Measurements from ENCODE around the gene ASTN2. TPM values are rescaled to one million over a fixed set of nuclear protein-coding genes. Genes with fewer than 3 reads are reported as not detected.

ASTN2 gene
- total and polyA plus RNA-seq, 10 of the 15 experiments (the other 5 are each of a cell fraction or from before 2014, with no cell fraction given), result 1.4 to 15.7 (median 7.0) TPM

- WGBS (ENCODE audit: insufficient coverage, insufficient replicate concordance, low lambda C conversion rate, missing lambda C conversion rate), result 13% methylated on average over 1 of the region's 1 CpG
- no peaks in the 10 kb centered on the region for H4K20me1 ChIP-seq (ENCODE audit: control insufficient read depth, insufficient read depth)
- no peak overlapping the region for H3K4me2 ChIP-seq (ENCODE audit: control insufficient read depth, insufficient read depth)
- ChIA-PET POLR2A (no interaction called here), CTCF (no interaction called here), RAD21 (ENCODE audit: unreplicated experiment) (no interaction called here), SMC1A (ENCODE audit: uncharacterized antibody, unreplicated experiment) (no interaction called here)
- no peak overlapping the region for H3K4me3 ChIP-seq
- no peak overlapping the region for H2AFZ ChIP-seq (ENCODE audit: control insufficient read depth, low read depth, low read length)
- no peaks in the 10 kb centered on the region for H3K27me3 ChIP-seq (replicated peaks in 1 of 2; ENCODE audit: control insufficient read depth in 2 of 2, insufficient read depth in 2 of 2, low read length in 1 of 2)
- no peak overlapping the region for H3K27ac ChIP-seq (ENCODE audit: control insufficient read depth, insufficient read depth)
- intact Hi-C loops (cut with micrococcal nuclease; ENCODE audit: unreplicated experiment), result no loop called here
- in situ Hi-C loops (cut with MboI), result no loop called here
- ATAC-seq (no peak), DNase-seq (ENCODE audit: low read depth, low spot score) (no peak), FAIRE-seq (no peak)
- H3K9ac ChIP-seq (ENCODE audit: control insufficient read depth, insufficient read depth, low read length), result no peak overlapping the region
- no peaks in the 10 kb centered on the region for H3K79me2 ChIP-seq (ENCODE audit: control insufficient read depth, insufficient read depth, low read length)
- no peaks in the 10 kb centered on the region for H3K9me3 ChIP-seq (replicated peaks; ENCODE audit: control insufficient read depth, insufficient read depth, low read length)
- no peak for TF ChIP-seq CREM (IDR thresholded peaks at IDR 0.05; ENCODE audit: low read depth)
- no peak for TF ChIP-seq MYC (IDR thresholded peaks at IDR 0.05; ENCODE audit: insufficient read depth, insufficient read length, insufficient replicate concordance, low read length, severe bottlenecking)
- no peak for TF ChIP-seq PAX5 (IDR thresholded peaks at IDR 0.05; ENCODE audit: borderline replicate concordance, low read depth, low read length)
- no peak for TF ChIP-seq SREBF1 (IDR thresholded peaks at IDR 0.05; ENCODE audit: low read length)
- TF ChIP-seq EED (IDR thresholded peaks at IDR 0.05; ENCODE audit: low read depth), result no peak
- no peak for TF ChIP-seq SREBF2 (IDR thresholded peaks at IDR 0.05; ENCODE audit: low read length)
- no peak for TF ChIP-seq CBFB (IDR thresholded peaks at IDR 0.05; ENCODE audit: low read depth)
- TF ChIP-seq TARDBP (IDR thresholded peaks at IDR 0.05; ENCODE audit: borderline replicate concordance), result no peak
- TF ChIP-seq, protein P1, sequence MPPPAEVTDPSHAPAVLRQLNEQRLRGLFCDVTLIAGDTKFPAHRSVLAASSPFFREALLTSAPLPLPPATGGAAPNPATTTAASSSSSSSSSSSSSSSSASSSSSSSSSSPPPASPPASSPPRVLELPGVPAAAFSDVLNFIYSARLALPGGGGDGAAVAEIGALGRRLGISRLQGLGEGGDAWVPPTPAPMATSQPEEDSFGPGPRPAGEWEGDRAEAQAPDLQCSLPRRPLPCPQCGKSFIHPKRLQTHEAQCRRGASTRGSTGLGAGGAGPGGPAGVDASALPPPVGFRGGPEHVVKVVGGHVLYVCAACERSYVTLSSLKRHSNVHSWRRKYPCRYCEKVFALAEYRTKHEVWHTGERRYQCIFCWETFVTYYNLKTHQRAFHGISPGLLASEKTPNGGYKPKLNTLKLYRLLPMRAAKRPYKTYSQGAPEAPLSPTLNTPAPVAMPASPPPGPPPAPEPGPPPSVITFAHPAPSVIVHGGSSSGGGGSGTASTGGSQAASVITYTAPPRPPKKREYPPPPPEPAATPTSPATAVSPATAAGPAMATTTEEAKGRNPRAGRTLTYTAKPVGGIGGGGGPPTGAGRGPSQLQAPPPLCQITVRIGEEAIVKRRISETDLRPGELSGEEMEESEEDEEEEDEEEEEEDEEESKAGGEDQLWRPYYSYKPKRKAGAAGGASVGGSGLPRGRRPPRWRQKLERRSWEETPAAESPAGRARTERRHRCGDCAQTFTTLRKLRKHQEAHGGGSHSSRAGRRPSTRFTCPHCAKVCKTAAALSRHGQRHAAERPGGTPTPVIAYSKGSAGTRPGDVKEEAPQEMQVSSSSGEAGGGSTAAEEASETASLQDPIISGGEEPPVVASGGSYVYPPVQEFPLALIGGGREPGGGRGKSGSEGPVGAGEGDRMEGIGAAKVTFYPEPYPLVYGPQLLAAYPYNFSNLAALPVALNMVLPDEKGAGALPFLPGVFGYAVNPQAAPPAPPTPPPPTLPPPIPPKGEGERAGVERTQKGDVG (CRISPR knock-in tag; IDR thresholded peaks at IDR 0.05), result no peak
- TF ChIP-seq FOS (IDR thresholded peaks at IDR 0.05; ENCODE audit: borderline replicate concordance, extremely low read depth, insufficient read length), result no peak
- TF ChIP-seq PML (IDR thresholded peaks at IDR 0.05; ENCODE audit: low read length), result no peak
- no peak for TF ChIP-seq NBN (IDR thresholded peaks at IDR 0.05)
- BruUV-seq (replicated peaks), result no TSS peak
- H3K4me1 ChIP-seq (ENCODE audit: control insufficient read depth, insufficient read depth, low read length), result no peaks in the 10 kb centered on the region
- H3K36me3 ChIP-seq (ENCODE audit: control insufficient read depth in 2 of 2, insufficient read depth in 2 of 2, low read length in 1 of 2), result no peaks in the 10 kb centered on the region
Measured at GRCh38 chr9:117273612-117274011, 141.2 kb downstream of the ASTN2 start.
